T-helper 2 cell (primary cell): Measurements from ENCODE around the gene SLC26A2.
A peak's percentile ranks its signal among the peaks of the same experiment; 100 is the strongest.

Experiments
- DNase-seq, 5 experiments: peaks; one replicate each; pipeline versions ENCODE4 v3.0.0 to v3.0.0-alpha.2; 2012 to 2022
- total RNA-seq, 2 donors: gene quantifications; one replicate each; lab custom pipeline; 2026; lab: John Stamatoyannopoulos, UW

Gene SLC26A2
- total RNA-seq, result 12.5 to 25.1 reads per million in 2 donors

DNA sequence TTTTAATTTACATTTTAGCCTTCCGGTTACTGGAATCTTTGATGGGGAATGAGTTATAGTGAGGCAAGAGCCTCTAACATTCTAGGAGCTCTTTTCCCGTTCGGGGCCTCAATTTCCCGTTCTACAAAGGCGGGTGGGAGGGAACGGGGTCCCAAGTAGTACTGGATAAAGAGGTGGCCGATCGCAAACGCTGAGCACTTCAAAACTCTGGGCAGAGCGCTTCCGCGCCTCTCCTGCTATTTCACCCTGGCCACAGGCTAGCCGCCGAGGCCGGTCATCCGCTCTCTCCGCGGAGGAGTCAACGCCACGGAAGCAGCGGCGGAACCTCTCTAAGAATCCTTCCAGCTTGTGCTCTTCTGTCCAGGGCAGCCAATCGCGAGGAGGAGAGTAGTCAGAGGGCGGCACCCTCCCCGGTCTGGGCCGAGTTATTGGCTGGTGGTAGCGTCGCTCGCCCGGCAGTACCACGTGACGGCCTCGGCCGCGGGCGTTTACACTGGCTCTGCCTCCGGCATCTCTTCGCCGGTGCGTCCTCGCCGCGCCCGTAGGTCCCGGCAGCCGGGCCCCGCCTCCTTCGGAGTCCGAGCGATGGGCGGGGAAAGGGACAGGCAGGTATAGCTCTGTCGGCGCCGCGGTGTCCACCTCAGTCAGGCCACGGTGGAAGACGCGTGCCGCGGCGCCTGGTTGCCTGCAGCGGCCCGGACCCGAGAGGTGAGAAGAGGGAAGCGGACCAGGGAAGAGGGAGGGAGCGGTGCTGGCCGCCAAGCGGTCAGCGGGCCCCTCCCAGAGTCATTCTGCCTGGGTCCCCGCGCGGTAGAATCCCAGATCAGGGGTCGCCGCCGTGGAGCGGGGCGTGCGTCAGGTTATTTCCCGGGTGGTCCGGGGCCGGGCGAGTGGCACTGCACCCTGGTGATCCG, at the start of gene SLC26A2:
Gene SLC26A2 (plus strand): TSS at position 487 of the 914 bp plus-strand sequence. CDS start 16,895 bp downstream, outside the sequence.
- DNase-seq, result peak; percentile 82 to 97 (median 90)

DNA sequence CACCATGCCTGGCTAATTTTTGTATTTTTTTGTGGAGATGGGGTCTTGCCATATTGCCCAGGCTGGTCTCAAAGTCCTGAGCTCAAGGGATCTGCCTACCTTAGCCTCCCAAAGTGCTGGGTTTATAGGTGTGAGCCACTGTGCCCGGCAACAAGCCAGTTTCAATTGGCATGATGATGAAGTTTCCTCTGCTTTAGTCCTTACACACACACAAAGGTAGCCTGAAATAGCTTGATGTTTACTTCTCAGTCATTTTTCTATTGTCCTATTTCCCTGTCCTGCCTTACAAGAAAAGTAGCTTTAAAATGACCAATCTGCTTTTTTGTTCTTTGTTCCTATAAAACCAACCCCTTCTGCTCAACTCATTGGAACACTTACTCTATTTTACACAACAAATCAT, 49.5 kb upstream of the SLC26A2 start:
- DNase-seq, result no peak

DNA sequence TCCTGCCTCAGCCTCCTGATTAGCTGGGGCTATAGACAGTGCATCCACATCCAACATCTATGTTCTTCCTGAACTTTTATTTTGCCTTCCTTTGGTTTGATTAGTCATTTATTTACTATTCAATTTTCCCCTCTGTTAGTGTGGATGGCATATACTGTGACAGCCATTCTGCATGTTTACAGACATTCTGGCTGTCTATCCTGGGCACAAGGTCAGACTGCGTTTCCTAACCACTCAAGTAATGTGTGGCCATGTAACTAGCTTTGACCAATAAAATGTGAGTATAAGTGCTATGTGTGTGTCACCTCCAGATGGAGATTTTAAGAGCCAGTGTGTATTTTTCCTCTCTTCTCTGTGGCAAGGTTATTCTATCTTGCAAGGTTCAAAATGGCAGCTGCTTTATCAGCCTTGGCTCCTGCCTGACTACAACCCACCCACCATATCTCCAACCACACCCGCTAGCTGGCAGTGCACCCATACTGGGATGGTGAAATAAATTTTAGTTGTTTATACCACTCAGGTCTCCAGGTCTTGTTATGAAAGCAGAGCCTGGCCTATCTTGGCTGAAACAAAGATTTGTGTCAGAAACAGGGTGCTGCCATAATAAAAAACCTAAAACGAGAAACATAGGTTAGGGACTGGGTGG, 48.2 kb upstream of the SLC26A2 start:
- no peak for DNase-seq

DNA sequence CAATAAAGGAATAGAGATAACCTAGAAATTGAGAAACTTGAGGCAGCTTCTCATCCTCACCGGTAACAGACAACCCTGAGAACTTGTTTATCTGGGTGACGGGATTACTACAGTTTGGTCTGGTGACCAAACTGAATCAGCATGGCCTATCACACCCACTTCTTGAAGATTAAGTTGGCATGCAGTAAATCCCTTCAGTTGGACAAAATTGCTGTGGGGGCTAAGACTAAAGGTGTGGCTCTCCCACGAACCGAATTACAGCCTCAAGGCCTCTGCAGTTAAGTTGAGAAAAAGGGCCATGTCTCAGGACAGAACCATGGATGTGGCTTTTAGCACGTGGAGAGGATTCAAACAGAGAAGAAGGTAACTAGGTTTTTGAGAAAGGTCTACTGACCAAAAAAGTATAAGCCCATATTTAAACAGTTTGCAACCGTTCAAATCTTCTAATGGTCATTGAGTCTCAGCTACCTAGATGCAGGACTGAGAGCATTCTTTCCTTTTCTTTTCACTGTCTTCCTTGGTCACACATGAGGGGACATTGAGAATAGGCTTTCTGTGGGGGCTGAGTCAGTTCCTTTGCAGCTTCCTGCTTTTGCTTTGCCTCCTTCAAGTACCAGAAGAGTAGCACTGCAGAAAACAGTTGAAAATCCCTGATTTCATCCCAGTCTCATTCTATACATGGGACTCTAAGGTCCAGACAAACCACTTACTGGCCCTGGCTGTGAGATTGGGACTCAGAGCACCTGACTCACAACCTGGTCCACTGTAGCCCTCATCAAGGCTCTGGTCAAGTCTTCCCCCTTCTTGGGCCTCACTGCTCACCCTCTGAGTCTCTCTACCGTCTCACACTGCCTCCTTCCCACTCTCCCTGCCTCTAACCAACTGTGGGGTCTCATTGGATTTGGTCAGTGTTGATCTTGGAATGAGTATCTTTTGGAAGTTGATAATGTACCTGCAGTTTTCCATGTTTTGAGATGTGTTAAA, 46.8 kb upstream of the SLC26A2 start:
- DNase-seq, result no peak

DNA sequence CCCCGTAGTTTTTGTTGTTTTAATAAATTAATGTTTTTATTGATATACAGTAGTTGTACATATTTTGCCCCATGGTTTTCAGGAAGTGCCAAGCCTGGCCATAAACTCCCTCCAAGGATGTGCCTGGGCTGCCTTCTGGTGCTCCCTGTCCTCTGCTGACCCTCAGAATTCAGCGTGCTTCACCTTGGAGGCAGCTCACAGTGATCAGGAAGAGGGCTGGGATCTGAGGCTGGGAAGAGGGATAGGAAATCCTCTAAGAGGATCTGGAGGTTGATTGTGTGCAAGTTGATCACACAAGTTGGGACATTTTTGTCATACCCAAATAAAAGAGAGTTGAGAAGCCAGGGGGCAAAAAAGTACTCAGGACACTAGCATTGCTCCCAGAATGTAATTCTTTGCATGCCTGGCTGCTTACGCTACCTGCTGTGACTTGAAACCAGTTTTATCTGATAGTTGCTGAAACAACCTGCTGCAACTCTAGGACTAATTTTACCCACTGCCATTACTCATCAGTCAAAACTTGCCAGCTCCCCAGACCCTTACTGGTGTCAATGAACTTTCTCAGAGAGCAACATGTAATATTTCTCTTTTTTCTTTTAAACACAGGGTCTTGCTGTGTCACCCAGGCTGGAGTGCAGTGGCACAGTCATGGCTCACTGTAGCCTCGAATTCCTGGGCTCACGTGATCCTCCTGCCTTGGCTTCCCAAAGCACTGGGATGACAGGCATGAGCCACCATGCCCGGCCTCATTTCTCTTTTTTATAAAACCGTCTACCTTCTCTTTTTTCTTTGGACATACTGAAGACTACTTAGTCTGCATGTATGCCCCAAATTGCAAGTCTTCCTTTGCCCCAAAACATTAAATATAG, 44.9 kb upstream of the SLC26A2 start:
- no peak for DNase-seq

DNA sequence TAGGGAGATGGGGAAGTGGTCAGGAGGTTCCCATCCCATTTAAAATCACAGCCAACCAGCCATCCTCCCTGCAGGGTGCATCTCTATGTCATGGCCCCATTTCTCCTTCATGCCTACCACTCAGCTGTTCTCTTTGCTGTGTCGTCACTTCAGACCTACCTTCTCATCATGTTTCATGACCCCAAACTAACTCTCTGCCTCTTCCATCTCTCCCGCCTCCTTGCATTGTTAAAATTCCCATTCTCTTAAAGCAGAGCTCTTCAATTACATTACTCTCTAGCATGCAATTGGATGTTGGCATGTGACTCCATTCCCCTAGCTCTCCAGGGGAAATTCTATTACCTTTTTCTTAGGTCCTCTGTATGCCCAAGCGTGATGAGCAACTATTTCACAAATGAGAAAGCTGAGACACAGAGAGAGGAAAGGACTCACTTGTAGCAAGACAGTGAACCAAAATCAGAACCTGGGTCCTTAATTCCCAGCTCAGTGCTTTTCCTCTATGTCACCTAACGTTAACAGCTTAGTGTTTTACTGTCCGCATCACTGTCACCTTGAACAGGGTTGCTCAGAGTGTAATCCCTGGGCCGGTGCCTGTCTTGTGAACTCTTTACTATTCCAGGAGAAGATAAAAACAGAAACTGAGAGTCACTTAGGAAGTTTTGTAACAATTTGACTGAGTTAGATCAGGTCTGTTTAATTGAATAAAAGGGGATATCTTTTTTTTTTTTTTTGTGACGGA, 44.1 kb upstream of the SLC26A2 start:
- no peak for DNase-seq

DNA sequence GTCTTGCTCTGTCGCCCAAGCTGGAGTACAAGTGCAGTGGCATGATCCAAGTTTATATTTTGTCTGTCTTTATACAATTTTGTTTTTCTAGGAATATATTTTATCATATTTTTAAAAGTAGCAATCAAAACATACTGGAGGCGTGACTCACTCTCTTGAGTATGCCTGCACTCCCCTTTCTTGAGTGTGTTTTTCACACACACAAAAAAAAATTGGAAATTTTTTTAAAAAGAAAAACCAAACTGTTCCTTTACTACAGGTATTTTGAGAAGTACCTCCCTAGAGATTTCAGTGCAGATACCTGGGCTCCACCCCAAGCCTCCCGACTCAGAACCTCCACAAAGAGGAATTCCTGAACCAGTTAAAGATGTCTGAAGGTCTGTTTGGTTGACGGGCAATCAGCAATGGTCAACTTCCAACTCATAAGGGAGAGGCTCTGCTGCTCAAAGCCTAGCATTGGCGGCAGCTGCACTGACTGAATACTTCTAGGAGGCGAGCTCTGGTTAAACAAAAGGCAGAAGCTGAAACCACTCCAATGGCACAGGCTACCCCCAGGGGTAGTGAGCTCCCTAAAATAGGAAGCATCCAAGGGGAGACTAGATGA, 43.4 kb upstream of the SLC26A2 start:
- DNase-seq, result no peak

DNA sequence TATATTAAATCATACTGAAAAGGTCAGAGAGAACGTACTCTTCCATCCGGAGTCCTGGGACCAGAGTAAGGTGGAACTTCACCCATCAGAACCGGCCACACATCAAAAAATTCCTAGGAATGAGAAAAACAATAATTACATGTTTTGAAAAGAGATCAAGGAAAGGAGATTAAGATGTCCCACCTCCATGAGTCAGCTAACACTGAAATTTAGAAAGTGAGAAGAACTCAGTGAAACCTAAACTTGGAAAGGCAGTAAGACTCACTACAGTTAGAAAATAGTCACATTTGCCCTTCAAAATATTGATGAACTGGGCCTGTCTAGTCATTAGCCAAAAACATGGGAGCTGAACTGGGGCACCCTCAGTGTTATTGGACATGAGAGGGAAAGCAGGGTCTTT, 39.0 kb upstream of the SLC26A2 start:
- DNase-seq, result no peak

DNA sequence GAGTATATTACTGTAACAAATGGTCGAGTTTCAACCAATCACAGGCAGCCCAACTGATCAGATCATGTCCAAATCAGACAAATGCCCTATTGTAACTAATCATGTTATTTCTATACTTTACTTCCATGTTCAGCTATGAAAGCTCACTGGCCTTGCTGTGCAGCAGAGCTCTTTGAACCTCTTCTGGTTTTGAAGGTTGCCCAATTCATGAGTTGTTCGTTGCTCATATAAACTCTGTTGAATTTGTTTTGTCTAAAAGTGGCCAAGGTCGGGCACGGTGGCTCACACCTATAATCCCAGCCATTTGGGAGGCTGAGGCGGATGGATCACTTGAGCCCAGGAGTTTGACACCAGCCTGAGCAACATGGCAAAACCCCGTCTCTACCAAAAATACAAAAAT, 37.6 kb upstream of the SLC26A2 start:
- no peak for DNase-seq

DNA sequence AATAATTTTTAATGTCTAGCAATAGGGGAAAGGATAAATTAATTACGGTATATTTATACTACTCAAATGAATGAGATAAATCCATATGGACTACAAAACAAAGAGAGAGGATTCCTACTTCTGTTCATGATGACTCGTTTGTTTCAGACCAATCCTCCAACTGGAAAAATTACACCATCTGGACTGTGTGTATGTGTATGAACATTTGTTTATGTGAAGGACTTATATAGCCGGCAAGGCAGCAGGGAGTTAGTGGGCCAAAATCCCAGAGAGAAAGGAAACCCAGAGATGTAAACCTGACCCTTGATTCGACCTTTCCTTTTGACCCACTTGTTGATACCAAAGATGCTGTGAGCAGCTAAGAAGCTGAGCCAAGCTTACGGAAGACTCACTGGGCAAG, 36.1 kb upstream of the SLC26A2 start:
- DNase-seq, result no peak

DNA sequence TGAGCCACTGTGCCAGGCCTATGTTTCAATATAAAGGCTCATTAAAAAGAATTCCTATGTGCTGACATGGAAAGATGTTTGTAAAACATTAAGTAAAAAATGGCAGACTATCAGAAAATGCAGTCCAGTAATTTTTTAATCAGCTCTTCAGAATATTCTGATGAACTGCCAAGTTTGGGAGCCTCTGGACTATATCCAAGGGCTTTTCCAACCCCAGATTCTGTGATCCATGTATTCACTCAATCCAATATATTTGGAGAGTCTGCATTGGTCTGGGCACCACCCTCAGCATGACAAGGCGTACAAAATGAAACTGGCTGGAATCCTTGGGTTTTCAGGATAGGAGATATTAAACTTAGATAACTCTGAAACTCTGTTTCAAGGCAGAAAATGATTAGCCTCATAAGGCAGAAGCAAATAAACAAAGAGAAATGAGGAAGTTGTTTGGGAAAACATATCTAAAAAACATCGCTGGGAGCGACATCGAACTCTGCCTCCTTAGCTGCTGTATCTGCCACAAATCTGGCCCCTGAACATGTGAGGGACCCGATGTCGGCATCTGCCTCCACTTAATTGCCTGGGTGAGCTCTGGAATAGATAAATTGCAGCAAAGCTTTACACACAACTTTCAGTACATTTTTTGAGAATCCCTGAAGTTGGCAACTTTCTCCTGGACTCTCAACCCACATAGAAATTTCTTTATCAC, 30.4 kb upstream of the SLC26A2 start:
- no peak for DNase-seq

DNA sequence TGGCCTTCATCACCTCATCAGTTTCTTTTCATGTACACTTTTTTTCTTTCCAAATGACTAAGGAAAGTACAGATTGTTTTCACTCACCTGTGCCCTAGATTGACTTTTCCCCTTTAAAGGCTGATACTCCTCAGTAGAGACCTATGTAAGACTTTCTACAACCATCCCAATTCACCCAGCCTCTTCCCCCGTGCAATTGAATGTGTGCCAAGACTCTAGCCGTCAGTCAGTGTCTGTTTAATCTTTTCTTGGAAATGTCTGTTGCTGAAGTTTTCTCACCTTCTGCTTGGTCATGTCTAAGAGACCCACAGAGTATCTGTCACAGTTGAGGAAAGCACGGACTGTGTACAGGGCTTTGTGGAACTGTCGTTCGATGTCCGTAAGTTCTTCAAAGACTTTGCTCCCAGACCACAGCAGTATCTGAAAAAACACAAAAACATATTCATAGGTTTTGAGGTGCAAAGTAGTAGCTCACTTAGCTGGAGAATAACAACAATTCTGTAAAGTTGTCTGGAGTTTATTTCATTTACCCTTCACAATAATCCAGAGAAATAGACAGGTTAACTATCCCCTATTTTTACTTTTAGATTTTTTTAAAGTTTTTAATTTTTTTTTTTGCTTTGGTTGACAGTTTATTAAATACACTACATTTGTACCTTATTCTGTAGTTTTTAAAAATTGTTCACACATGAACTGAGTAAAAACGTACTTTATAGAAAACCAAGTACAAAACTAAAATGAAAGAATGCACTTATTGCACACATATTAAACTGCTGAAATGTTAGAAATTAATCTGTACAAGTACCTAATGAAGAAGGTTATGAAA, 29.6 kb upstream of the SLC26A2 start:
- DNase-seq, result no peak

DNA sequence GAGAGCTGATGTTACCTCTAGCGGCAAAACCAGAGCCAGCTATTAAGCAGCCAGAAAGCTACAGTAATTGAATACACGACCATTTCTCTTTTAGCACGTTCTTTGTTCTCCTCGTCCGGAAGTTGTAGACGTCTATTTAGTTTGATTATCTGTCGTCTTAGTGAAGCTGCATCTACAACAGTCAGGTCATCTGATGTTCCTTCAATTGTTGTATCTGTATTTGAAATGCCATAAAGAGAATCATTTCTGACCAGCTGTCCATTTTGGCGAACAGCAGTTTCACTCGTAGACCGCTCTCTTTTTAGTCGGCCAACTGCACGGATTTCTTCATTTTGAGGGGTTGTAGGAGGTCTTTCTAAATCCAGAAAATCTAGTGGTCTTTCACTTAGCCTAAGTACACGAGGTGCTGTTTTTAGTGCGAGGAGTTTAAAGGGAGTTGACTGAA, 28.5 kb upstream of the SLC26A2 start:
- no peak for DNase-seq

DNA sequence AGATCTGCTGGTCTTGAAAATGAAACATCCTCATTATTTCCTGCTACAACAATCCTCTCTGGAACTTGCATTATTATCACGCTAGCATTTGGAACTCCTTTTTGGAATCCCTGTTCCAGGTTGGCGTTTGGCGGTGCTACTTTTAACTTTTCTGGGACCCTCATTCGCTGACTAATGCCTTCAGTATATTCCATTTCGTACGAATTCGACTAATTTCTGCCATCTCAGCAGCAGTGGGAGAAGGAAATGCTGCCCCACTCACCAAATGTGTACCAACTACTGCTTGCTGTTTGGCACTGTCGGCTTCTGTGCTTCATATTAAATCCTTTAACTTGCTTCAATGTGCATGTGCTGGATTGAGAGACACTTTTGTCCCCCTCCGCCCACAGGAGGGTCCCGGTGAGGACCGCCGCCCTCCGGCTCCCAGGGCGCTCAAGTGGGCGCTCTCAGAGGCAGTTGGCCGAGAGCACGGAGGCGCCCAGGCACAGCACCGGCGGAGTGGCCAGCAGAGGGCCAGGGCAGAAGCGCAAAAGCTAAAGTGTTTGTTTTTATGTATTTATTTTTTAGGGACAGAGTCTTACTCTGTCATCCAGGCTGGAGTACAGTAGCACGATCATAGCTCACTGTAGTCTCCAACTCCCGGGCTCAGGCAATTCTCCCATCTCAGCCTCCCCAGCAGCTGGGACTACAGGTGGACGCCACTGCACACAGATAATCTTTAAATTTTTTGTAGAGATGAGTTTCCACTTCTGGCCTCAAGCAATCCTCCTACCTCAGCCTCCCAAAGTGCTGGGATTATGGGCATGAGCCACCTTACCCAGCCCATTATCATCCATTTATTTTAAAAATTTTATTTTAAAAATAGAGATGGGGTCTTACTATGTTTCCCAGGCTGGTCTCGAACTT, 27.9 kb upstream of the SLC26A2 start:
- DNase-seq, result no peak

DNA sequence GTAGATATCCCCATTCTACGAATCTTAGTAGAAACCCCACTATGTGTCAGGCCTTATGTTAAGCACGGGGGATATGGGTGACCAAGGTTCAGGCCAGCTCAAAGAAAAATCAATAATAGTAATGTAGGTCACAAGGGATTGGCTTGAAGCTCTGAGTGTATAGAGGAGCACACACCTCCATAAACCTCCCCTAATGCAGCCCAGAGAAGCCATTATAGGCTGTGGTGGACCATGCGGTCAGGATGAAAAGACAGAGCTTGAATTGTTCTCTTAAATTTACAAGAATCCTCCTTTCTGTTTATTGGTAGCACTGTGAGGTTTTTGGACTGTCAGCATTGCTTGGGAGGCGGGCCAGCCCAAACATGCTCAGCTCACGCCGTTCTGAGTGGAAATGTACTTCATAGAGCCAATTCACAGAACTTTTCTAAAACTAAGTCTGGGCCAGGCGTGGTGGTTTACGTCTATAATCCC, 25.1 kb upstream of the SLC26A2 start:
- DNase-seq, result no peak

DNA sequence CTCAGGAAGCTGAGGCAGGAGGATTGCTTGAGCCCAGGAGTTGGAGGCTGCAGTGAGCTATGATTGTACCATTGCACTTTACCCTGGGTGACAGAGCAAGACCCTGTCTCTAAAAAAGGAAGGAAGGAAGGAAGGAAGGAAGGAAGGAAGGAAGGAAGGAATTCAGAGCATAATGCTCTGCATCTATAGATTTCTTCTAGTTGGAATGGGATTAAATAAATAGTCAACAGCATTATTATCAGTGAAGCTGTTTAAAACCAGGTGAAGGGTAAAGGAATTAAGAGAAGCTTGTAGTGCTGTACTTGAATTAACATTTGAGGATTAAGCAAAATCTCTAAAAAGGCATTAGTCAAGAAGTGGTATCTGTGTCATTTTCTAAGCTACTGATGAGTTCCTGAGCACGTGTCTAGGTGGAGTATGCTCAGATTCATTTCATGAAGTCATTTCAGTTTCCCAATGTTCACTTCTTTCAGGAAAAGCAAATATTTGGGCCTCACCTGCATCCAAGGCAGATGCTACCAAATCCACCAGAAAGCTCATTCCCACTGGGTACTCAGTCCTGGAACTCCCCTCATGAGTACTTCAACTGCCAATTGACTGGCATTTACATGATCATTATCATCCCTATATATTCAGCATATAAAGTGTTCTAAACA, 24.4 kb upstream of the SLC26A2 start:
- no peak for DNase-seq

DNA sequence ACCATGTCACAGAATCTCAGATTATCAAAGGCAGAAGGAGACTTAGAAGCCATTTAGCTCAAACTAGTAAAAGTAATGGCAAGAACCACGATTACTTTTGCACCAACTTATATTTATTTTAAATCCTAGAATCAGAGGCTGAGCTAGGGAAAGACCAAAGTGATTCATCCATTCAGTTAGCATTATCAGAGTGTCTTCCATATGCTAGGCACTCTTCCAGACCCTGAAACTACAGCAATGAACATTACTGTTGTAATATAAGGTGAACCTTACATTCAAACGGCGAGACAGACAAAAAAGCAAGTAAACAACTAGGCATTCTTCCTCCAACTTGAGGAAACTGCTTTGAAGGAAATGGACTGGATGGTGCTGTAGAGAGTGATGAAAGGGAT, 23.9 kb upstream of the SLC26A2 start:
- DNase-seq, result no peak
